ENCODE measurements around the gene RBM26.

- TF ChIP-seq POLR2A (IDR thresholded peaks at IDR 0.05), result no peak
- no peak for TF ChIP-seq CTCF (IDR thresholded peaks at IDR 0.05 in 4 of 5, conservative IDR thresholded peaks at IDR 0.05 in 1 of 5)
Measured at GRCh38 chr13:79385694-79386093, 20.4 kb downstream of the RBM26 start.
